ENCODE data around the gene GNGT1.

GNGT1 gene

GRCh38 chr7:93906267-93906666 lies at the start of gene GNGT1:
Gene GNGT1, plus strand, starts transcription at chr7:93906567. Its CDS starts 180 bp downstream, at chr7:93906747.
- no peak for DNase-seq (ENCODE audit: low read depth)

- DNase-seq (ENCODE audit: low read depth) = no peak
Observed at GRCh38 chr7:93858857-93859256, 47.5 kb upstream of the GNGT1 start.

GRCh38 chr7:93860261-93860660 lies 46.1 kb upstream of the GNGT1 start:
- no peak for DNase-seq (ENCODE audit: low read depth)

GRCh38 chr7:93861325-93861949 lies 44.9 kb upstream of the GNGT1 start:
- no peak for DNase-seq (ENCODE audit: low read depth)

GRCh38 chr7:93862651-93863050 lies 43.7 kb upstream of the GNGT1 start:
- DNase-seq (ENCODE audit: low read depth) = no peak

- DNase-seq (ENCODE audit: low read depth) = no peak
Observed at GRCh38 chr7:93866886-93867285, 39.5 kb upstream of the GNGT1 start.

GRCh38 chr7:93873998-93874574 lies 32.3 kb upstream of the GNGT1 start:
- no peak for DNase-seq (ENCODE audit: low read depth)

GRCh38 chr7:93877742-93878141 lies 28.6 kb upstream of the GNGT1 start:
- DNase-seq (ENCODE audit: low read depth) = no peak

- DNase-seq (ENCODE audit: low read depth) = no peak
Observed at GRCh38 chr7:93879356-93879755, 27.0 kb upstream of the GNGT1 start.

GRCh38 chr7:93882468-93882867 lies 23.9 kb upstream of the GNGT1 start:
- DNase-seq (ENCODE audit: low read depth) = no peak

GRCh38 chr7:93883078-93883916 lies 23.1 kb upstream of the GNGT1 start:
- no peak for DNase-seq (ENCODE audit: low read depth)

GRCh38 chr7:93883917-93884345 lies 22.4 kb upstream of the GNGT1 start:
- DNase-seq (ENCODE audit: low read depth) = no peak

- no peak for DNase-seq (ENCODE audit: low read depth)
Observed at GRCh38 chr7:93884541-93884940, 21.8 kb upstream of the GNGT1 start.

GRCh38 chr7:93889261-93889660 lies 17.1 kb upstream of the GNGT1 start:
- peak; percentile 60 for DNase-seq (ENCODE audit: low read depth)

- DNase-seq (ENCODE audit: low read depth) = no peak
Observed at GRCh38 chr7:93890041-93890463, 16.3 kb upstream of the GNGT1 start.

GRCh38 chr7:93890464-93891068 lies 15.8 kb upstream of the GNGT1 start, which contains the start of gene TFPI2:
Gene TFPI2, minus strand, starts transcription at chr7:93890753. Its CDS starts 75 bp downstream, at chr7:93890678.
- peak; percentile 55 for DNase-seq (ENCODE audit: low read depth)

- no peak for DNase-seq (ENCODE audit: low read depth)
Observed at GRCh38 chr7:93894426-93894825, 11.9 kb upstream of the GNGT1 start.

GRCh38 chr7:93894966-93895640 lies 11.3 kb upstream of the GNGT1 start:
- no peak for DNase-seq (ENCODE audit: low read depth)

GRCh38 chr7:93895859-93896600 lies 10.3 kb upstream of the GNGT1 start:
- DNase-seq (ENCODE audit: low read depth) = no peak

- DNase-seq (ENCODE audit: low read depth) = no peak
Observed at GRCh38 chr7:93897680-93898079, 8.7 kb upstream of the GNGT1 start.

- no peak for DNase-seq (ENCODE audit: low read depth)
Observed at GRCh38 chr7:93902777-93903423, 3.5 kb upstream of the GNGT1 start.

All from non-pigmented ciliary epithelial cell (primary cell).